Measurements from ENCODE around the gene TADA2B.

Gene TADA2B

DNA sequence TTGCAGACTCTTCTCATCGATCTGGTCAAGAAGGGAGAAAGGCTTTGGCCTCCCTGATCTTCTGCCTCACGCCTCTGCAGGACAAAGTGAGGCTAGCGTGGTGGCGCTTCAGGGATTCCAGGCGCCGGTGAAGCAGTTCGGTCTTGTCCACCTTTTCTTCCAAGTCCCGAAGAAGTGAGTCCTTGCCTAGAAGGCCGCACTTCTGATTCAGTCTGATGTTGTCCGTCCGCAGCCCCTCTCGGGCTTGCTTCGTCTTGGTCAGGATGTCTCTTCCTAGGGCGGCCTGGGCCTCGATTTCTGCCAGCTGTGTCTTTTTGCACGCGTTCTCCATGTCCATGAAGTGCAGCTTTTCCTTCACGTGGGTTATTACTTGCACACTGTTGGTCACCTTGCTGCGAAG, 1.9 kb upstream of the TADA2B start:
- no peak for DNase-seq

DNA sequence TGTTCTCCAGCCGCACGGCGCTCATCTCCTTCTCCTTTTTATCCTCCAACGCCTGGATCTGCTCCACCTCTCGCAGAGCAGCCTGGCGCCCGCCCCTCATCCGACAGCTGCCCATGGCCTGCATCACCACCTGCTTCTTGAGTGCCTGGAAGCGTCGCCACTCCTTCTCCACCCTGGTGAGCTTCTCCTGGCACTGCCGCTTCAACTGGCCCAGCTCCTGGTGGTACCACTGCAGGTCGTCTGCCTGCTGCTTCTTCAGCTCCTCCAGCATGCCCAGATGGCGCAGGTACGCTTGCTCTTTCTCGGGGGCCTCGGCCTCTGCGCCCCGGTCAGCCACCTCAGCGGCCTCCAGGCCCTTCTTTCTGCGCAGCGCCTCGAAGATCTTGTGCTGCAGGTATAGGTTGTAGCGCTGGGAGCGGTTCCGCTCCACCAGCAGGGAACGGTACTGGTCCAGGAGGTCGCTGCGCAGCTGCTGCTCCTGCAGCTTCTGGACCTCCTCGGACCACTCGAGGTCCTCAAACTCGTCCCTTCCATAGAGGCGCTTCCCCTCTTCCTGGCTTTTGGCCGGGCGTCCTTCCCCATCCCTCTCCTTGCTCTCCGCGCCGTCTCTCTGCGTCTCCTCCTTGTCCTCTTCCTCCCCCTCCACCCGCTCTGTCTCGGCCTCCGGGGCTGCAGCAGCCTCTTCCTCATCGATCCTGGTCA, 1.2 kb upstream of the TADA2B start:
- DNase-seq = no peak

DNA sequence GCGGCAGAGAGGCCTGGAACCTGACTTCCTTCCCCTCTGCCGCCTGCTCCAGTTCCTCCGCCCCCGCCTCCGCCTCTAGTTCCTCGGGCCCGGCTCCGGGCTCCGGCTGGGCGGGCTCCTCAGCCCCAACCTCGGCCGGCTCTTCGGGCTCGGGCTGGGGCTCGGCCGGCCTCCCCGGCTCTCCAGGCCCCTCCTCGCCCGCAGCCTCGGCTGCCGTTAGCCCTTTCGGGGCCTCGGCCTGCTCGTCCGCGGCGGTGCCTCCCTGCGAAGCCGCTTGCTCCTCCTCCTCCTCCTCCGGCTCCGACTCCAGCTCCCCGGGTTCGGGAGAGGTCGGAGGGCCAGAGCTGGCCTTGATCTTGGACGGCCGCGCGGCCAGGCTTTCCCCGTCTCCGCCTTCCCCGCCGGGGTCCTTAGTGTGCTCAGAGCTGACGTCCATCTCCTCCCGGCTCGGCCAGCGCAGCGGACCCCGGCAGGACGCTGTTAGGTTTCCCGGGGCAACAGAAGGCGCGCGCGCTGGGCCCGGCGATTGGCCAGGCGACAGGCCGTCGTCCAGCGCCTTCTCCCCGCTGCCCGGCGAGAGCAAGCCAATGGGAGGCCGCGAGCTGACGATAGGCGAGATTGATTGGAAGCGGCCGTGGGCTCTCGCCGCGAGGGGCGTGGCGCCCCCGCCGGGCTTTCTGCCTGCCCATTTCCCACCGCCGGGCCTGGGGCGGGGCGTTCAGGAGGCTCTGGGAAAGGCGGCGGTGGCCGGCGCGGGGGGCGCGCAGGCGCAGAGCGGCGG, 479 bp upstream of the TADA2B start:
- peak; percentile 98 for DNase-seq

DNA sequence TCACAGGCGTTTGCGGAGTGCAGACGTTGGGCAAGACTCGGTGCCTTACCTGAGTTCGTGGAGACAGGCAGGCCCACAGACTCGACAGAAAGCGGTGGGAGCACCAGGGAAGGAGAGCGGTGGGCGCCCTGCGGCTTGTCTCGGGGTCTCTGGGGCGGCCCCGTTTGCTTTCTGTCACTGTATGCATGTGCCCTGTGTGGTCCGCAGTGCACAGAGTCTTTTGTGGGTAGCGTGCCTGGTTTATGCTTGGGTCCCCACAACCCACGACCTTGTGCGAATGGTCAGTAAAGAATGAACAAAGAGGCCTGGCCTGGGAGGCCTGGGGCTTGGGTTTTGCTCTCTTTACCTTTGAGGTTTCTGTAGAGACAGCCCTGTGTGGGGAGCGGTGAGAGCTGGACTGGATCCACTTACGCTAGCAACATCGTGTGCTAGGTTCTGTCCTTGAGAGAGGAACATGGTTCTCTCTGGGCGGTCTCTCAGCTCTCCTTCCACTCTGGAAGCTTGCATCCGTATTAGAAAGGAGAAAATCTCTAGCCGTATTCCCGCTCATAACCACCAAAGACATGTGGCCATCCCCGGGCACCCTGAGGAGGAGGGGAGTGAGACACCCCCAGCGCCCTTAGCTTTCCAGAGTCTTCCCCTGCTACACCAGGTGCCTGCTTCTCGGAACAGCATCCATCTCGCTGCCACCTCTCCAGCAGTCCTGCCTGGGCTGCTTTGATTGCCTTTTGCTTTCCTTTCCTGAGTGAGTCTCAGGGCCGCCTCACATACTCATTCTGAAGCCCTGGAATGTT, 1.2 kb downstream of the TADA2B start:
- DNase-seq = no peak

DNA sequence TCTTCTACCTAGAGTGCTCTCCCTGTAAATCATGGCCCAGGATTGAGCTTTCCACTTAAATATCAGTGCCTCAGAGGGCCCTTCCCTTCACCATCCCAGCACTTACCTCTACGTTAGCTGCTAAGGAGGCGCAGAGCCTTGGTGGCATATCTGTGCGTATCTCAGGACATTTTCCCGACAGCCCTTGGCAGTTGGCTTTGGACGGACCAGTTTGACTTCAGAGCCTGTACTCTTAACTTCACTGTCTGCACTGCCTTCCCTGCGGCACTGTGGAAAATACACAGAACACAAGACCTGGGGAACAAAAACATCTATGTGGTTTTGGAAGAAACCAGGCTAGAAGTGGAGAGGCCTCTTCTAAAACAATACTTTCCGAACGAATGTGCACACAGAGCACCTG, 2.4 kb downstream of the TADA2B start:
- no peak for DNase-seq

DNA sequence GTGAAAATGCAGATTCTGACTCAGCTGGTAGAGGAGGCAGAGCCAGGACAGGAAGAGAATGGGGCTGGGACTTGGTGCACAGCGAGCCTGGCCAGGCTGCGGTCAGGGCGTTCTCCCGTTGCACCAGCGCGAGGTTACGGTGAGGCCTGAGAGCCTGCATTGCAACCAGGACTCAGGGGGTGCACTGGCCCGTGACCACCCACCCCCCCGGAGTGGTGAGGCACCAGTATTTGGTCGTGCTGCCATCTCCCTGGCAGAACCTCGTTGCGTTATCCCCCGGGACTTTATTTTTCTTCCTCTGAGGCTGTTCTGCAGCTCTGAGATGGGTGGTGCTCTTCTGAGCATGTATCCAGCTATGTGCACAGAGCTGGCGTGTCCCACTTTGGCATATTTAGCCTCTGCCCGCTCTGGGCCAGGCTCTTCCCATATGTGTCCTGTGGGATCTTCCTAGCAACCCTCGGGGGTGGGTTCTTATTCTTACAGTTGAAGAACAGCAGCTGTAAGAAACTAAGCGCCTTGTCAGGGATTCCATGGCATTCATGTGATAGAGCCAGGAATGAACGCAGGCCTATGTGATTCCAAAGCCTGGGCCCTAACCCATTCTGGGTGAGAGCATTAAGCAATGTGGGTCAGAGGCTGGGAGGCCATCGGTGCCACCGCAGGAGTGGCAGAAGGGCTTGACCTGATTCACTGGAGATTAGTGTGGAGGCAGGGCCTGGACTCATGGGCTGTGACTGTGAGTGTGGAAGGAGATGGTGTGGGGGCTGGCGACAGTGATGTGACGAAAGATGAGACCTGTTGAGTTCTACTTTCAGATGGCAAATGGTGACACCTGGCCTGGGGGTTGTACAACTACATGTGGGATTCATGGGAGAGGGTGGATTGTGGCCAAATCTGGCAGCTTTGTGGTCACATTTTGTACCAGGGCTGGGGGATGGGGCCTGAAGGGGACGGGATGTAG, 3.1 kb downstream of the TADA2B start:
- DNase-seq = no peak

DNA sequence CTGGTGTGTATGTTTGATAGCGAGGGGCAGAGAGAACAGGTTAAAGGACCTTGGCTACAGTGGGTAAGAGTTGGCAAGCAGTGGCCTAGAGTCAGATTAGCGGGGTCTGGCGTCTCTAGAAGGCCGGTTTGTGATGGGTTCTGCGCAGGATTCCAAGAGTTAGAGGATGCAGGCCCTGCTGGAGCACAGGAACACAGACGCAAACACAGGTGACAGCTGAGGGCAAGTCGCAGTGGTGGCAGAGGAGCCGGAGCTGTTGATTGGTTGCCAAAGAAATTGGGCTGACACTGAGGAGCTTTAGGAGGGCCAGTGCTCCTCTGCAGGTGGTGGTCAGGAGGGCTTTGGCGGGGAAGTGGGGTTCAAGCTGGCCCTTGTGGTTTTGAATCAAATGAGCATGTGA, 3.8 kb downstream of the TADA2B start:
- no peak for DNase-seq

- DNase-seq = no peak
These were observed 5.5 kb downstream of the TADA2B start for GRCh38 chr4:7048642-7049041.

- DNase-seq = no peak
These were observed 6.1 kb downstream of the TADA2B start for GRCh38 chr4:7049295-7049694.

DNA sequence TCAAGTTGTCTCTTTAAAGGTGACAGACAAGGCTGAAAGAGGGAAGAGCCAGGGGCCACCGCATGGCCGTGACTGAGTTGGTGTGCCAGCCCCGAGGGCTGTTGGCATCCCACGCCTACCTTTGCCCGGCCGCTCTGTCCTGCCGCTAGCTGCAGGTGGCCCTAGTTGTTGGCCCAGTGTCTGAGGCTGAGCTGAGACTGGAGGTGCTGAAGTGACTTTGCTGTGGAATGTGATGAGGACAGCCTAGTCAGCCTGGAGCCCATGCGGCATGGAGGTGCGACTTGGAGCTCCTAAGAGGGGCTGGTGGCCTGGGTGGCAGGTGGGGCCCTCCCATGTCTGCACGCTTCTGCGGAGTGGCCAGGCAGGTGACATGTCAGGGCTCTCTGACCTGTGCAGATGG, 6.6 kb downstream of the TADA2B start:
- DNase-seq = no peak

- no peak for DNase-seq
These were observed 7.4 kb downstream of the TADA2B start for GRCh38 chr4:7050481-7051143.

GRCh38 chr4:7051144-7051495, 7.9 kb downstream of the TADA2B start:
- DNase-seq = no peak

DNA sequence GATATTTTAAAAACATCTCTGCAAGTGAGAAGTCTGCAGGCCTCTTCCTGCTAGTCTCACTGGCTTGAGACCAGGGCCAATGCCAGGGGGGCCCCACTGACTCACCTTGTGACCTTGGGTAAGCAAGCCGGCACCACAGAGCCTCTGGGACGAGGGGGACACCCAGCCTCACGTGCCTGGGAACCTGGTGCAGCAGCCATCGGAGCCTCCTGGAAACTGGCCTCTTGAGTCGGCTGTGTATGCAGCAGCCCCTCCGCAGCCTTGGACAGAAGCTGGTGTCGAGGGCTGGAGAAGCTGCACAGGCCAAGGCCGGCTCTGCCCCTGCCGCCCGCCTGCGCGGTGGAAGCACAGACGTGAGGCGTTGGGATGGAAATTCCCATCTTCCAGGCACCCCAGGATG, 8.7 kb downstream of the TADA2B start:
- no peak for DNase-seq

- no peak for DNase-seq
These were observed 9.1 kb downstream of the TADA2B start for GRCh38 chr4:7052313-7052712.

DNA sequence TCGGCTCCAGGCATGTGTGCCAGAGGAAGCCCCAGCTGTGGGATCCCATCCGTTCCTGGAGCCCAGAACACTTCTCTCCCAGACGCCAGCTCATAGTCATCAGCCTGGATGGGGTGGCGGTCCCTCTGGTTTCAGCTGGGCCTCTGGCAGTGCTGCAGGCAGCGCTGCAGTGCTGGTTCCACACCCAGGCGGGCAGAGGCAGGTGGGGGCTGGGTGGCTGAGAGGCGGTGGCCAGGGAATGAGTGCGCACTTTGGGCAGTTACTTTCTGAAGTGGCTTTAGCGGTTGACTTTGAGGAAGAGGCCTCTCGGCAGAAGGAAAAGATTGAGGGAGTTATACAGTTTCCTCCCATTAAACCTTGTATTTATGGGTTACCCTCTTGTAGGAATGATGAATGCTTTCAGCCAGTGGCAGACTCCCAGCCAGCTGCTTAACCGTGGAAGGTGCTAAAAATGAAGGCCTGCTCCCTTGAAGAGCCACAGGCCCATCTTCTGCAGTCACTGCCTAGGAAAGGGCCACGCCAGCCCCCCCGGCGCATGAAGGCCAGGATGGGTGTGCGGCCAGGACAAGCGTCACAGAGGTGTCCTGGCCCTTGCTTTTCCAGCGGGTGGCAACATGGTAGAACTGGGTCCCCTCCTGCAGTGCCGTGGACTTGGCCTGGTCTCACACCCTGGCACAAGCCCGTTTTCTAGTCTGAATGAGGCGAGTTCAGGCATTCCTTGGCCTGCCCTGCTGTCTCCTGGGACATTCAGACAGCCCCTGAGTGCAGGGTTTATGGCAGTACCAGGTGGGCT, 9.9 kb downstream of the TADA2B start:
- DNase-seq = no peak

DNA sequence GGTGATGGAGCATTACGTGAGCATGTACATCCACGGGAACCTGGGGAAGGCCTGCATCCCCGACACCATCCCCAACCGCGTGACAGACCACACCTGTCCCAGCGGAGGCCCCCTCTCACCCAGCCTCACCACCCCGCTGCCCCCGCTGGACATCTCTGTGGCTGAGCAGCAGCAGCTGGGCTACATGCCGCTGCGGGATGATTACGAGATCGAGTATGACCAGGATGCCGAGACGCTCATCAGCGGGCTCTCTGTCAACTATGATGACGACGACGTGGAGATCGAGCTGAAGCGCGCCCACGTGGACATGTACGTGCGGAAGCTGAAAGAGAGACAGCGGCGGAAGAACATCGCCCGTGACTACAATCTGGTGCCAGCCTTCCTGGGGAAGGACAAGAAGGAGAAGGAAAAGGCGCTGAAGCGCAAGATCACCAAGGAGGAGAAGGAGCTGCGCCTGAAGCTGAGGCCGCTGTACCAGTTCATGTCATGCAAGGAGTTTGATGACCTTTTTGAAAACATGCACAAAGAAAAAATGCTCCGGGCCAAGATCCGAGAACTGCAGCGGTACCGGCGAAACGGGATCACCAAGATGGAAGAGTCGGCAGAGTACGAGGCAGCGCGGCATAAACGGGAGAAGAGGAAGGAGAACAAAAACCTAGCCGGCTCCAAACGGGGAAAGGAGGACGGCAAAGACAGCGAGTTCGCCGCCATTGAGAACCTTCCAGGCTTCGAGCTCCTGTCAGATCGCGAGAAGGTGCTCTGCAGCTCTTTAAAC, 11.1 kb downstream of the TADA2B start:
- no peak for DNase-seq

- peak; percentile 72 for DNase-seq
These were observed 12.2 kb downstream of the TADA2B start for GRCh38 chr4:7055111-7055989.

DNA sequence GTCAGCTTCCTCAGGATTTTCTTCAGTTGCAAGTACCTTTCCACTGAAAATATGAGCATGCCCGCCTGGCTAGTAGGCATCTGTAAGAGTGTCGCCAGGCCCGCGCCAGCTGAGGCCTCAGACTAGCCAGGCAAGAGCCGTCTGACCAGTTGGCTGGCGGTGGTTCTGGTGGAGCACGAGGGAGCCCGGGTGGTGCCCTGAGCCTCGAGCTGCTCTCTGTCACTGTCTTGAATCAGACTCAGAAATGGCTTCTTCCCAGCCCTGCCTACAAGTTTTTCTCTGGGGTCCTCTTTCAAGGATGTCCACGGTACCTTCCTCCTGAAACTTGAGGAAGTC, 12.8 kb downstream of the TADA2B start:
- no peak for DNase-seq

DNA sequence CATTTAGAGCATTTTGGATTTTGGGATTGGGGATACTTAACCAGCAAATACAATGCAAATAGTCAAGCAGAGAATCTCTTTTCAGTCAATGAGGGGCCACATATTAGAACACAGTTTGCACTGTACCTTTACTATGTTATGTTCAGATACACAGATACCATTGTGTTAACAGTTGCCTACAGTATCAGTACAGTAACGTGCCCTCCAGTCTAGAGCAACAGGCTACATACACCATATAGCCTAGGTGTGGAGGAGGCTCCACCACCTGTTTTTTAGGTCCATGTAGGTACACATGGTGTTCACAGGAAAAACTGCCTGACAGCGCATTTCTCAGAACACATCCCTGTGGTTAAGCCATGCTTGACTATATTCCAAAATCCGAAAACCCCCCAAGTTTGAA, 15.6 kb downstream of the TADA2B start:
- DNase-seq = no peak
